Renal pelvis (tissue), 4 donors: ENCODE data around the gene TMEM178B. TPM values are rescaled to one million over a fixed set of nuclear protein-coding genes. Genes with fewer than 3 reads are reported as not detected.

Source experiments
- DNase-seq: peaks from one replicate; pipeline ENCODE4 v3.0.0-alpha.2; 2013
- polyA plus RNA-seq, 3 donors: library from polyadenylated mRNA; unstranded; fragments of 120-200 nt; gene quantifications; one replicate each; pipeline ENCODE4 v1.2.1, GENCODE V29; 2013; ENCODE audit not compliant: insufficient read length in 3 of 3

Gene TMEM178B
- polyA plus RNA-seq, 3 donors: 0.27 to 0.38 (median 0.34) TPM

DNA sequence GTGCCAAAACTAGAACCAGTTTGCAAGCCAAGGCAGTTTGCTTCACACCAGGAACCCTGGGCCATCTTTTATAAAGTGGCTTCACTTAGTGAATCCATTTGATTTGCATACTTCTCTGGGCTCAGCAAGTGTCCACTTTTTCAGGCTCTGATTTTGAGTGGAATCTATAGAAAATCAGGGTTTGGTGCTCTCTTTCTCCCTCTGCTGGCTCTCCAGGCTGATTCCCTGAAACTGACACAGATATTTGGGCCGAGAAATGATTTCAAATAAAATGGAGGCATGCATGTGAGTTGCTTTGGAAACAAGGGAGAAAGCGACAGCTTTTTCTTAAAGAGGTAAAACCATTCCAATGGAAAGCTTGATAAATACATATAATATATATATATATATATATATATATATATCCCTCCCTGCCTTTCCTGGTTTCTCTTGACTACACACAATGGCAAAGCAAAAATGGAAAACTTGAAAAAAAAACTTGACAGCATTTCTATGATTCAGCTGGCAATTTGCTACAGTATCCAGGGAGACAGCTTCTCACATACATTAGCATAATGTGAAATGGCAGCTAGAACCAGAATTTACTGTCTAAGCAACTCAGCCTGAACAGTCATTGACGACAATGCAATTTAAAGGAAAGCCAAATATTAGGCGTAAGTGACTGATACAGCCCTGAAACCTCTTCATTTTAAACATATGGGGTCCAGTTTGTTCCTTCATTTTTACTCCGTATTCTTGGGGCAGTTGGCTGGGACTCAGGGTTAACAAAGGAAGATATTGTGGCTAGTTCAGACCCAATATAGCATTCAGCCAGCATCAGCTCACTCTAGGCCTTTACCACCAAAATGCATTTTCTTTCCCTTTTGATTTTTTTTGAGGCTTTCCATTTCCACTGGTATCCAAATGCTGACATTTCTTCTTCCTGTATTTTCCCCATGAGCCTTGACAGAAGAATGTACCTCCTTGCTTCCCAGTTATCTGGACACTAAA is 188.5 kb downstream of the TMEM178B start:
- DNase-seq: no peak

DNA sequence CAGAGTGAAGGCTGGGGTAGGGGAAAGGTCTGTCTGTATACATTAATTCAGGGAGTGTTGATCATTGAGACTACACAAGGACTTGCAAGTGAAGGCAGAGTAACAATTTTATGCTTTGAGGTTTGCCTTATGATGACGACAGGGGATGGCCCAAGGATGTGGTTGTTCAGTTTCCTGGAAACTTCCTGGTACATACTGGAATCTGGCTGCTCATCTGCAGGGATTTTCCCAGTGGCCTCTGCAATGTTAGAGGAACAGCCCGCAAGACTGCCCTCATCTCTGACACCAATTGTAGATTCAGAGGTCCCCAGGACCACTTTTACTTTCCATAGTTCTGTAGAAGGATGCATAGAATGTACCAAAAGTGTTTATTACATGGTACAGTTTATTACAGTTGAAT is 189.6 kb downstream of the TMEM178B start:
- no peak for DNase-seq

DNA sequence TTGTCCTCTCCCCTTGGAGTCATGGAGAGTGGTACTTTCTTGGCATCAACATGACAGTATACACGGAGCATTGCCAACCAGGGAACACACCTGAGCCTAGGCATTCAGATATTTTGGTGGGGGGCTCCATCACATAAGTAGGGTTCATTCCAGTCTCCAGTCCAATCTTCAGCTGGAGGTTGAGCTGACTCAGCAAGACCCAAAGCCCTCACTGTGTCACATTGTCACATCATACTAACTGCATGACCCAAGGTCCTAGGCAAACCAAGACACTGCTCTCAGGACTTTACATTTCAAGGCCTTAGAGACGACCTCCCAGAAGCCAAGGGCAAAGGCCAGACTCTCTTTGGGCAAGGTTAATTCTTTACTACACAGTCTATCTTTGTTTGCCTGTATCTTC is 190.1 kb downstream of the TMEM178B start:
- DNase-seq: no peak

DNA sequence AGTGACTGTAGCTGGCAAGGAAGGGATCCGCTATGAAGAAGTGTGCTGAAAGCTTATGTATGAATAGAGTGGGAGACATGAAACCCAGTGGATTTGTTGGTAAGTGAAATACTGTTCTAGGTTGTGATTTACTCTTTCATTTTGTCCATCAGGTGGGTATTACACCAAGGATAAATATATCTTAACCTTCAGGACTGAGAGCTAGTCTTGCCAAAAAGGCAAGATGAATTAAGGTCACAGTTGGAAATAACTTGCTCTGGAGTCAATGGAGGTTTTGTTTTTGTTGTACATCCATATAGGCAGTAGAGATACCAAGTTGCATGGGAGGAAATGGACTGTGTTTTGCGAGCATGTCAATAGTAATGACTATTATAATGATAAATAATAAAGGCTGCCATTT is 190.6 kb downstream of the TMEM178B start:
- no peak for DNase-seq

DNA sequence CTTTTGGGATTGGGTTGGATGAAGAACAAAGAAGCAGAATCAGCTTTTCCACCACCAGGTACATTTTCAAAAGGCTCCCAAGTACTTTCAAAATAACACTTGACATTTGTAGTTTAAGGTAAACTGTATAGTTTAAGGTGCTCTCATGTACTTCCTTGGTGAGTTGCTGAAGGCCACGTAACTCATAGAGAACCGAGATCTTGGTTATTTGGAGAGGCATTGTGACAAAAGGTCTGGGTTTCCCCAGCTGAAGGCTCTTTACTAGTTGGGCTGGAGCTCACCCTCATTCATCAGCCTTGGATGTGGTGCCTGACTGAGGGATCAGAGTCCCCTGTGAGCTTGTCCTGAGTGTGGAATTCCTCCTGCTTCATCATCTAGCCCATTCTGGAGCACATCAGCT is 191.8 kb downstream of the TMEM178B start:
- DNase-seq: no peak

DNA sequence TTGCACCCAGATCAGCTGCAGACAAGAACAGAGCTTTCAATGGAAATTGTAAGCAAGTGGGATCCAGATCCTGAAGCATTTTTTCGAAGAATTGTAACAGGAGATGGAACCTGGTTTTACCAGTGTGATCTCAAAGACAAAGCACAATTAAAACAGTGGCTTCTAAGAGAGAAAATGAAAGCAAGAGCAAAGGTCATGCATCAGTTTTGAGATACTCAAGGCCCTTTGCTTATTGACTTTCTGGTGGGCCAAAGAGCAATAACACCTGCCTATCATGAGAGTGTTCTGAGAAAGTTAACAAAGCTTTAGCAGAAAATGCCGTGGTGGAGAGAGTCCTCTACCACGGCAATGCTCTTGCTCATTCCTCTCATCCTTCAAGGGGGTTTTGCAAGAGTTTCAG is 194.8 kb downstream of the TMEM178B start:
- DNase-seq: no peak

DNA sequence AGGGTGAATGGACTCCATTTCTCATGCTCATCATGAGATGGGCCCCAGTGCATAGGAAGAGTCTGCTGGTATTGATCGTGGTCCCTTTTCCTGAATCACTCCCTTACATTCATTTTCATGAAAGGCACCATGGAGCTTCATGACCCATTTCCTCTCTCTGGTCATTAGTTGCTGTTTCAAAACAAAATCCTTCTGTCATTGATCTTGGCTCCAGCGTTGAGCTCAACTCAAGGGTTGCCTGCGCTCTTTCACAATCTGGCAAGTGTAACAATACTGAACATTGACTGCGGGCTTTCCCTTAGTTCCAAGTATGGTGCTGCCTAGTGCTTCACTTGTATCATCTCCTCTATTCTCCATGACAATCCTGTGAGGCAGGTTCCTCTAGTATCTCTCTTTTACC is 197.6 kb downstream of the TMEM178B start:
- DNase-seq: no peak

DNA sequence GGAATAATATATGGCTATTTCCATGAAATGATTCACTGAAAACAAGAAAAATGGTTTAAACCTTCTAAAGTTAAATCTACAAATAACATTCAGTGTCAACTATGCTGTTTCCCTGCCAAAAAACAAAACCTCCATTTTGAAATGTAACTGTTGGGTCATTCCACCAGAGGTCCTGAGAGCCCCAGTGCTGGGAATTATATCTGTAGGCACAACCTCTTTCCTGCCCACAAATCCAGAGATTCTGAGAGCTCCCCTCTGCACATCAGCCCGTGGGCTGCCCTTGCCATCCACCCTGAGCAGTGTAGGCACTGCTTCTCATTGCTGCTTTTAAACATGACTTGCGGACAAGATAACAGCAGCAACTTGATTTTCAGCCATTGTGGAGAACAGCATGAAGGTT is 198.6 kb downstream of the TMEM178B start:
- no peak for DNase-seq

DNA sequence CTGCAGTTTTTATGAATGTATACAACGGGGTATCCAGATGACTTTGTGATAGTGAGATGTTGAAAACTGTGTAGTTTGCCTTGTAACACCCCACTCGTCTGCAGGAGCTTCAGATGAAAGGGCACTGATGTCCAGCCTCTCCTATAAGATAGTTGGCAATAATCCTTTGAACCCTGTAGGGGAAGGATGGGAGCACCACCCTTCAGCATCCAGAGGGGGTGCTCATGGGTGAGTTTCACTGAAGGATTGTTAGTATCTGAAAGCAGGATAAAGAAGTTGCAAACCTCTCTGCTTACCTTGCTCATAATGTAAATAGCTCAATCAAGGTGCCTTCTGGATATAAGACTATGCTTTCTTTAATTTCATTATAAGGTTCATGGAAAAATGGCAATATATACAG is 201.5 kb downstream of the TMEM178B start:
- DNase-seq: no peak

DNA sequence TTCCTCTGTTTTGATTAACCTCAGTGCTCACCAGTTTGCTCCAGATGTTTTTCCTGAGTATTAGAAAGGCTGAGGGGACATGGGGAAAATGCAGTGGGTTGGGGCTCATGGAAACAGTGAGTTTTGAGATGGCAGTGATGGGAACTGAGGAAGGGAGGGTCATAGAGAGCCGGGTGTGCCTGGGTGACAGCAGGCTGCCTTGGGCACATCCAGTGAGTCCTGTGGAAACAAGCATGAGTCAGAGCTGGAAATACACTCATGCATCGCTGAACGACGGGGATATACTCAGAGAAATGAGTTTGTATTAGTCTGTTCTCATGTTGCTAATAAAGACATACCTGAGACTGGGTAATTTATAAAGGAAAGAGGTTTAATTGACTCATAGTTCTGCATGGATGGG is 202.2 kb downstream of the TMEM178B start:
- DNase-seq: no peak

DNA sequence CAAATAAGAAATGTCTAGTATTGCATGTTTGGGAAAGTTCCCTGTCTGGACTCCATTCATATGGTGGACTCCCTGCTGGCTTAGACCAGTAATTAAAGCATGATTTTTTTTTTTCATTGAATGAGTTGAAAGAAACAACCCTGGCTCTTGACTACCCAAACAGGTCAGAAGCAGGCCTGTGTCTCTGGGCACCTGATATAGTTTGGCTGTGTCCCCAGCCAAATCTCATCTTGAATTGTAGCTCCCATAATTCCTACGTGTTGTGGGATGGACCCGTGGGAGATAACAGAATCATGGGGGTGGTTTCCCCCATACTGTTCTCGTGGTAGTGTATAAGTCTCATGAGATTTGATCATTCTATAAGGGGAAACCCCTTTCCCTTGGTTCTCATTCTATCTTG is 206.2 kb downstream of the TMEM178B start:
- DNase-seq: no peak

DNA sequence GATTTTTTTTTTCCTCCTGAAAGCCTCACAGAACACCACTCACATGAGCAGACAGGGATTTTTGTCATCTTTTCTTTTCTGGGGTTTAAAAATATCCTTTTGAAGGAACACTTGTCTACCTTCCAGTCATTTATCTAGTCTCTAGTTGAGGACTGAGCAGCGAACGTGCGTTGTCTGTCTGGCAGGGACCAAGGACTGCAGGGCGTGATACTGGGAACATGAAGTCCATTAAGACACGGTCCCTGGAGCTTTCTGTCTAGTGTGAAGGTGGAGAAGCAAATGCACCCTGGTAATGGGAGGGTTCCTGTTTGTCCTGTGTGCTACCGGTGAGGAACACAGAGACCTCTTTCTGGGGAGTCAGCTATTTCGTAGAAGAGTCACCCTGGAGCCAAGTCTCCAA is 207.4 kb downstream of the TMEM178B start:
- no peak for DNase-seq

DNA sequence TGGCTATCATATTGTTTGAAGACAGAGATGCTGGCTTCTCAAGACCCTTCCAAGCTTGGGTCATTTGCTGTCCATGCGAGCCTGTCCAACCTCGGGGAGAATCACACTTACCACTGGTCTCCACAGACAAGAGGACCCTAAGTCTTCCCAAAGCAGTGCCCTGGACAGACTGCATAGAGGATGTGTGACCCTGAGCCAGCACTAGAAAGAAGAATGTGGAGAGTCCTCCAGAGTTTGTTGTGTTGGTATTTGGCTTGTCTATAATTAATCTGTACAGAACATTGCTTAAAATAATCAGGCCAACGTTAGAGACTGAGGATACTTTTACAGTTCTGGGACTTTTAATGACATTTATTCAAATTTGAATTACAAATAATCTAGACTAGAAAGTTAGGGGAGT is 212.7 kb downstream of the TMEM178B start:
- DNase-seq: no peak

DNA sequence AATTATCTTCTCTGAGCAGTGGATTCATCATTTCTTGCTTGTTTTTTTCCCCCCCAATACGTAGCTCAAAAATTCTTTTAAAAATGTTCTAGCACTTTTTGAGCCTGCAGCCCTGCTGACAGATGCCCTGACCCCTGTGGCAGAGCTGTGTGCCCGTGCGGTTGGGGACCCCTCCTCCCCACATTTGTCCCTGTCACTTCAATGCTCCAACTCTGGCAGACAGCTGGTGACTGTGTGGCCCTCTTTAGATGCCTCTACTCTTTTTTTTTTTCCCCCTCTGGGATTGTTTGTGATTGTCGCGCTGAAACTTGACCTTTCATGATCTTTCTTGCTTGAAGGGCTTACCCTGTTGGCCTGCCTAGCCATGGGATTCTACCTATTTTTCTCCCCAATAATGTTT is 214.1 kb downstream of the TMEM178B start:
- DNase-seq: no peak

DNA sequence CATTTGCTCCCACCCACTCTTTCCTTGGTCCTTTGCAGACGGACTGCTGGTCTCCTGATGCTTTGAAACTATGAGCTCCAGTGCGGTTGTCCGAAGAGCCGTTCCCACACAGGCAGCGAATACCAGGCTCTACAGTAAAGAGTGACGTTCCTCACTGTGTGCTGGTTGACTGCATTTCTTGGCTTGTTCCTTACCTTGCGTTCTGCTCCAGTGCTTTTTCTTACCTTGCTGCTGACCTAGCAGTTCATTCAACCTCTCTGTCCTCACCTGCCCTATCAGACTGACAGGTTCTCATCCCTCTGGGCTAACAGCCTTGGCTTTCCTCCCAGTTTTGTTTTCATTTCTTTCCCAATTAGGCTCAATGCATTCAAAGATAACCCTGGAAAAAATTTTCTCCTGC is 214.8 kb downstream of the TMEM178B start:
- no peak for DNase-seq

DNA sequence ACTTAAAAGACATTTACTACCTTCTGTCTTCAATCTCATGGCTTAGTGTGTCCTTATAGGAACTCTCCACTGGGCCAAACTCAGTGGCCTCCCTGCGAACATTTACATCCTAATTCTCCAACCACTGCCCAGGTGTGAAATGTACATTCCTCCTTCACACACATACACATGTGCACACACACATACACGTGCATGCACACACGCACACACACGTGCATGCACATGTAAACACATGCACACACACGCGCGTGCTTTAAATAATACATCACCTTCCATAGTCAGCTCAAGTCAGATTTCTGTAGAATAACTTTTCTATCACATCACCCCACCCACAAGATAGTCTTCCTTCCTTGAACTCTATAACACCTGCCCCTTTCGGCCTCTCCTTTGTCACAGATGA is 216.5 kb downstream of the TMEM178B start:
- DNase-seq: no peak

DNA sequence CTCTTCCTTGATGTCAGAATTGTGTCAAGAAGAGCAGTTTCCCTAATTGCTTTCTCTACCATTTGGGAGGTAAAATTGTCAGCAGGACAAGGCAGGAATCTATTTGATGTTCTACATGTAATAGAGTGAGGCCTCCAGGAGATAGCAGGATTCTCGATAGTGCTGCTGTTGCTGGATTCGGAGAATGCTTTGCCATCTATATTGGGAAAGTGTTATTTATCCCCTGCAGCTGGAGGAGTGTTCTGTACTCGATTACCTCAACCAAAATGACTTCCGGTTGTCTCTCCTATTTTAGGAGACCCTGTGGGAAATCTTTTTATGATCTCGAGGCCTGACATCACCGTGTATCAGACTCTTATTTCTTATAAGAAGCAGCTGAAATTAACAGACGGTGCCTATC is 217.1 kb downstream of the TMEM178B start:
- DNase-seq: no peak

DNA sequence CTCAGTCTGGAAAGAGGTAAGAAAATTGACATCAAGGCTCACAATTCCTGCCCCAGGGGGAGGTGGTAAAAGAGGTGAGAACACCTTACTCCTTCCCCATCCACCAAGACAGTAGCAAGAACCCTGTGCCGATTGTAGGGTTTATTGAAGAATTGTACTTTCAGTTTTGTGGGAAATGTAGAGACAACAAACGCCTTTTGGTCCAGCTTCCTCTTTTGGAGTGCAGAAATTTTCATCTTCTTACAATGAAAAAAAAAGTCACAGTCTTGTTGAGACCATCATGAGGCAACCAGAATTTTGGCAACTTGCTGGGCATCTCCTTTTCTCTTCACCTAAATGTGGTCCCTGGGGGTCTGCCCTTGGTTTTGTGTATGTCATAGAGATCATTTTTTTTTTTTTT is 217.7 kb downstream of the TMEM178B start:
- no peak for DNase-seq

DNA sequence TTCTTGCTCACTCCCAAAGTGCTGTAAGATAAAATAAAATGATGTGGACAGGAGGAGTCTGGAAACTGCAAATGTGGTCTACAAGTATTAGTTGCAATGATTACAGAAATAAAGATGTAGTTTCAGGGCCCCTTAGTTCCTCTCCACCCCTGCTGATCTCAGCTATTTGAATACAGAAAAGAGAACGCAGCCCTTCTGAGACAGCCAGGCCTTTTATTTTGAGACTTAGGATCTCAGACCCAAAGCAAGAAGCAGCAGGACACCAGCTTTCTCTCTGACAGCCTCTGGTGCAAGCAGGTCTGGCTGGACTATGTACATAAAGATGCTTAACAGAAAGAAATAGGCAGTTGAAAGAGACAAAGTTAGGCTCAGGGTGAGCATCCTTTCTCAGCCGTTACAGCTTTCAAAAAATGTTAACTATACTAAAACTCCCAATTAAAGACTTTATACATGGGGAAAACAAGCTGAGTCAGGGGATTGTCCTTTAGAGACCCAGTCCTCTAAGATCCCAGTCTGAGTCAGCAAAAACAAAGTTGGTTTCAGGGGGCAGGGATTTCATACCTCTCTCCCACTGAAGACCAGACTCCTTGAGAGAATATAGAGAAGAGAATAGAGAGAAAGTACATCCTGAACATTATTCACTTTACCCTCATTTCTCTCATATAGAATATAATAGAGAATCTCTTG is 220.4 kb downstream of the TMEM178B start:
- no peak for DNase-seq

DNA sequence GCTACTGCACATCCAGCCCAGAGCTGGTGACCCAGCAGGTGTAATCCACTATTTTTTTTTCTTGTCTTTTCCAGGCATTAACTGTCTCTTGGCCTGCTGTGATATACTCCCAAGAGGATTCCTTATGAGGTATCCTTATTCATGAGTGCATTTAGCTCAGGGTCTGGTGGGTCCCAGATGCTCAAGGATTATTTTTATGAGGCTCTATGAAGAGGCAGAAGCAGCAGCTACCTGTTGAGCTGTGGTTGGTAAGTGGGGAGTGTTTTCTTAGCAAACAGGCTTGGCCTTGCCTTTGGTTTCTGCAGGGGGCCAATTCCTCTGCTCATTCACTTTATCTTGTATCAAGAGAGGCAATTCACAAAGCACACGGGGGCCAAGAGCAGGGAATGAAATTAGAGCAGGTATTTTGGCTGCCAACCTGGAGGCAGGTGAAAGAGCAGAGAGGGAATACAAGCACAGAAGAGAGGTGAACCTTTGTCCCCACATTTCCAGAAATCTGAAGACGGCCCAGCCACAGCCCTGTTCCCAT is 221.6 kb downstream of the TMEM178B start:
- DNase-seq: no peak

DNA sequence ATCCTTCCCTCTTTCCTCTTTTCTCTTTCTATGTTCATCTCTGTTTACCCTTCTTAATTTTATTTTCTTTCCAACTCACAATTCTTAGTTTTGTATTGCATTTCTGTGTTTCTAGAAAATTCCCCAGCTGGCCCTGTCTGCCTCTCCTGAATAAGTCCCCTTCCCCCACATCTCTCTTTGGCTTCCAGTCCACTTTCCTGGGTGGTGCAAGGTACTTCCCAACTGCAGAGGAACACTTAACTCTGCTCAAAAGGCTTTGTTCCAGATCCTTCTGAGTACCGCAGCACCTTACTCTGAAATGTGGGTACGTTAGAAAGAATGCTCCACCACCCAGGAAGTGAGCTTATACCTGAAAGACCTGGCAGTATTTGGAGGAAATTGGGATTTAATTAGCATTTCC is 227.0 kb downstream of the TMEM178B start:
- no peak for DNase-seq

DNA sequence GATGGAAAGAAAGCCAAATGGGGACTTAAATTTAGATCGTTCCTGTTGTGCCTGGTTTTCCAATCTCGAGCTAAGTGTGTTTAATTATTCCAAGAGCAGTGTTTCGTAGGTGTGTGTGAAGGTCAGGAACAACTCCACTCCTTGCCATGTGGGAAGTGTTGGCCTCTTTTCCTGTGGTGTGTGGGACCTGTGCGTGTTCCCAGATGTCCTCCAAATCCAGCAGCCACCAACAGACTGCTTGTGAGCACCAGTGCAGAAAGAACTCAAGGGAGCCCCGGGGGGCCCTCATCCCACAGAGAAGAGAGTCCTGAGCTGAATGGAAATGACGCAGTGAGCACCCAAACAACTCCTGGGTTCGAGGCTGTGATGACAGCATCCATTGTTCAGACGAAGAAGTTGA is 227.7 kb downstream of the TMEM178B start:
- no peak for DNase-seq

DNA sequence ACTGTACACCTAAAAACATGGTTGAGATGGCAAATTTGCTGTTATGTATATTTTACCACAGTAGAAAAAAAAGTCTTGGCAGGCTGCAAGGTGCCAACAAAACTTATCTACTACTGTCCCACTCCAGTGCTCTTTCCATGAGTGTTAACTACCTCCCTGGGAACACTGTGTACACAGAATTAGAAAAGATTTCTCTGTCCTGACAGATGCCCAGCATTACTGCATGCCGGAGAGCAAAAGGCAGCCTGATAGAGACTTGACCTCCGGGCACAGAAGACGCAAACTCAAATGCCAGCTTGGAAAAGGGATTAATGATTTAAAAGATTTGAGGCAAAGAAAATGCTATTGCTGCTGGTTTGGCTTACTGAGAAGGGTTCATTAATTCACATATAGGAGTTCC is 228.8 kb downstream of the TMEM178B start:
- no peak for DNase-seq
